ENCODE measurements around the gene ACCS.

The ACCS gene

DNA sequence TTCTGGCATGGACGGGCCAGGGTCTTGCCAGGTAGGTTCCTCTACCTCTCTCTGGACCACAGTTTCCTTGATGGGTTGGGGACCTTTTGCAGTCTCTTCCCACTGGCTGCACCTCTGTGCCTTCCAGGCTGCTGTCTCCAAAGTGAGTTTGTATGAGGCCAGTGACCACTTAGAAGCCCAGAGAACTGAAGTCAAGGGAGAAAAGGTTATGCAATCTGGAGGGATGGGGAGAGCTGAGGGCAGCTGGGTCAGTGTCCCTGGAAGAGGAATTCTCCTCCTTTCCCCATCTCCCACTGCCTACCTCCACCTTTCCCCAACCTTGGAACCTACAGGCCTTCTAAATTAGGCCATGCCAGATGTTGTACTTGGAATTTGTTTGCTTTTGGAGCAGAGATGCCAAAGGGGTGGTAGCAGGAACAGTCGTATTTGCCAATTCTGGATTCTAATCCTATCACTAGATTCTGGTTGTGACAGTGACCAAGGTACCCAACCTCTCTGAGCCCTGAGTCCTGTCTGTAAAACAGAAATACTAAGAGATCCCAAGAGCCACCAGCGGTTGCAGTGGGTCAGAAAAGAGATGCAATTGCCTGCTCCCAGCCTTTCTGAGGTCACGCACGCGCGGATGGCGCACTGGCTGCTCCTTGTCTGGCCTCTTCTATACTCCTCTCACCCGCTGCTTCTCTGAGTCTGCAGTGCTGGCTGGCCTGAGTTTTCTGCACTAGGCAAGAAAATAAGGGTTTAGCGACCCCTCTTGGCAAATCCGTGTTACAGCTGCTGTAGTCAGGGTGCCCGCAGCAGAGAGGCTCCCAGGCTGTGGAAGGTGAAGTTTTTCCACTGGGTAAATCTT, 29.0 kb upstream of the ACCS start:
- in situ Hi-C loops (cut with MboI; ENCODE audit: low pct_unique_long_range_greater_than_20kb, low sequenced_read_pairs, unreplicated experiment), result loop anchor here (10.0 kb wide), 1 partner anchor 152 kb away; the partner anchor contains the start of gene ALKBH3
- peak; percentile 47 for DNase-seq (ENCODE audit: low spot score)
- TF ChIP-seq, protein P1, sequence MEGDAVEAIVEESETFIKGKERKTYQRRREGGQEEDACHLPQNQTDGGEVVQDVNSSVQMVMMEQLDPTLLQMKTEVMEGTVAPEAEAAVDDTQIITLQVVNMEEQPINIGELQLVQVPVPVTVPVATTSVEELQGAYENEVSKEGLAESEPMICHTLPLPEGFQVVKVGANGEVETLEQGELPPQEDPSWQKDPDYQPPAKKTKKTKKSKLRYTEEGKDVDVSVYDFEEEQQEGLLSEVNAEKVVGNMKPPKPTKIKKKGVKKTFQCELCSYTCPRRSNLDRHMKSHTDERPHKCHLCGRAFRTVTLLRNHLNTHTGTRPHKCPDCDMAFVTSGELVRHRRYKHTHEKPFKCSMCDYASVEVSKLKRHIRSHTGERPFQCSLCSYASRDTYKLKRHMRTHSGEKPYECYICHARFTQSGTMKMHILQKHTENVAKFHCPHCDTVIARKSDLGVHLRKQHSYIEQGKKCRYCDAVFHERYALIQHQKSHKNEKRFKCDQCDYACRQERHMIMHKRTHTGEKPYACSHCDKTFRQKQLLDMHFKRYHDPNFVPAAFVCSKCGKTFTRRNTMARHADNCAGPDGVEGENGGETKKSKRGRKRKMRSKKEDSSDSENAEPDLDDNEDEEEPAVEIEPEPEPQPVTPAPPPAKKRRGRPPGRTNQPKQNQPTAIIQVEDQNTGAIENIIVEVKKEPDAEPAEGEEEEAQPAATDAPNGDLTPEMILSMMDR (IDR thresholded peaks at IDR 0.05; ENCODE audit: extremely low read depth, insufficient read depth, missing control alignments), result peak; percentile 80

DNA sequence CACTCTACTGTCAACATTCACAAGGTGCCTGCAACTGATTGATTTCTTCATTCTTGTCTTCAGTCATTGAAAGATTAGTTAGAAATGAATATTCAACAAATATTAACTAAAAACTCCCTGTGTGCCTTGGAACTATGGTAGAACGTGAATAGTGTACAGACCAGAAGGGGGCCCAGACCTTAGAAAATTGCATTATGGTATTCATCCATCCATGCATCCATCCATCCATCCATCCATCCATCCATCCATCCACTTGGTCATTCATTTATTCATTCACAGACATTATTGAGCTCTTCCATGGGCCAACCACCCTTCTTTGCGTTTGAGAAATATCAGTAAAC, 28.4 kb upstream of the ACCS start:
- in situ Hi-C loops (cut with MboI; ENCODE audit: low pct_unique_long_range_greater_than_20kb, low sequenced_read_pairs, unreplicated experiment), result loop anchor here (10.0 kb wide), 1 partner anchor 153 kb away; the partner anchor contains the start of gene ALKBH3
- TF ChIP-seq, protein P1 (IDR thresholded peaks at IDR 0.05; ENCODE audit: extremely low read depth, insufficient read depth, missing control alignments), result no peak
- DNase-seq (ENCODE audit: low spot score), result no peak

DNA sequence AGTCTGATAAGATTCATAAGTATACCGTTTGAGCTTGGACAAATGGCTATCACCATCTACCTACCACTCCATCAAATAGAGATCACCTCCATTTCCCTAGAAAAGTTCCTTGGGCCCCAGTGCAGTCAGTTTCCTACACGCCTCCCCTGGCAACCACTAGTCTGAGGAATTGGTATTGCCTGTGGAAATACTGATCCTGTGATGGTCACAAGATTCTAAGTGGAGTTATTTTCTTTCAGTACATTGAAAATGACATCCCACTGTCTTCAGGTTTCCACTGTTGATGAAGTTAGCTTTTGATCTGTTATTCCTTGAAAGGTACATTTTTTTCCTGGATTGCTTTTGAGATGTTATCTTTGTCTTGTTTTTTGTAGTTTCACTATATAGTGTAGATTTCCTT, 22.9 kb upstream of the ACCS start:
- in situ Hi-C loops (cut with MboI; ENCODE audit: low pct_unique_long_range_greater_than_20kb, low sequenced_read_pairs, unreplicated experiment), result no loop called here
- no peak for DNase-seq (ENCODE audit: low spot score)
- TF ChIP-seq, protein P1 (IDR thresholded peaks at IDR 0.05; ENCODE audit: extremely low read depth, insufficient read depth, missing control alignments), result no peak

DNA sequence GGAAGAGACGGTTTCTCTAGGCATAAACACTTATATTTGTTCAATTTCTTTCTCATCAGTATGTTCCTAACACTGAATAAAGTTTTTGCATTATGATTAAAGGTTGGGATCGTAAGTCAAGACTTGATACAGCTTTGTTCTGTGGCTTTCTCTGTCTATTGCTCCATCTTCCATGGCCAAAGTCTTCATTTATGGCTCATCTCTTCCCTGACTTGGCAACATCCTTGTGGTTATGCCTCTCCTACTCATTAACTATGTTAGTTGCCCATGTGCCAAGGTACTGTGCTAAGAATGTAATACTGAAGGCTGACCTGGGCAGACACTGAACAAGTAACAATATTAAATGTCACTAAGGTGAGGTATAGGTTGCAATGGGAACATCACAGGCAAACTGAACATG, 19.9 kb upstream of the ACCS start:
- in situ Hi-C loops (cut with MboI; ENCODE audit: low pct_unique_long_range_greater_than_20kb, low sequenced_read_pairs, unreplicated experiment), result no loop called here

DNA sequence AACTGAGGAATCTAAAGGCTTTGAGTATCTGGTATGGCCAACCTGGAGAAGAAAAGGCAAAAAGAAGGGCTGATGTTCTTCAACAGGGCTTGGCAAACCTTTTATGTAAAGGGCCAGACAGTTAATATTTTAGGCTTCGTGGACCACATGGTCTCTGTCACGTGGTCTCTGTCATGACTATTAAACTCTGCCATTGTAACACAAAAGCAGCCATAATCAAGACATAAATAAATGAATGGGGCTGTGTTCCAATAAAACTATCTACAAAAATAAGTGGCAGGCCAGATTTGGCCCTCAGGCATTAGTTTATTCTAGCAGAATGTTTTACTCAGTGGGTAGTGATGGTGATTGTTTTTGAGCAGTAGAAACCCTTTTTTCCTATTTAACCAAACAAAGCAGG, 18.8 kb upstream of the ACCS start:
- TF ChIP-seq, protein P1 (IDR thresholded peaks at IDR 0.05; ENCODE audit: extremely low read depth, insufficient read depth, missing control alignments), result no peak
- in situ Hi-C loops (cut with MboI; ENCODE audit: low pct_unique_long_range_greater_than_20kb, low sequenced_read_pairs, unreplicated experiment), result no loop called here
- DNase-seq (ENCODE audit: low spot score), result no peak

More for the DNA sequence above, 19.9 kb upstream of the ACCS start:
- DNase-seq (ENCODE audit: low spot score), result no peak
- TF ChIP-seq, protein P1 (IDR thresholded peaks at IDR 0.05; ENCODE audit: extremely low read depth, insufficient read depth, missing control alignments), result no peak

DNA sequence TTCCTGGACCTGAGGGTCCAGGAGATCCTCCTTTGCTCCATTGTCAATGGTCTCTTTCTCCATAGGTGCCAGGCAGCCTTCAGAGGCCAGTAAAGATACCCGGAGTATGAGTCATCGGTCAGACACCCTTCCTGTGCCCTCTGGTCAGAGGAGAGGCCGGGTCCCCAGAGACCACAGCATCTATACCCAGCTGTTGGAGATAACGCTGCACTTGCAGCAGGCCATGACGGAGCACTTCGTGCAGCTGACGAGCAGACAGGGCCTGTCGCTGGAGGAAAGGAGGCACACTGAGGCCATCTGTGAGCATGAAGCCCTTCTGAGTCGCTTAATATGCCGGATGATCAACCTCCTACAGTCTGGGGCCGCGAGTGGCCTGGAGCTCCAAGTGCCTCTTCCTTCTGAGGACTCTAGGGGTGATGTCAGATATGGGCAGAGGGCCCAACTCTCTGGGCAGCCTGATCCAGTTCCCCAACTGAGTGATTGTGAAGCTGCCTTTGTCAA, 18.1 kb upstream of the ACCS start, which contains the start of gene ACCSL:
ACCSL (plus strand) TSS at position 51 of the 501 bp plus-strand sequence; CDS start at position 107, 56 bp downstream.
- no peak for DNase-seq (ENCODE audit: low spot score)
- in situ Hi-C loops (cut with MboI; ENCODE audit: low pct_unique_long_range_greater_than_20kb, low sequenced_read_pairs, unreplicated experiment), result no loop called here
- TF ChIP-seq, protein P1 (IDR thresholded peaks at IDR 0.05; ENCODE audit: extremely low read depth, insufficient read depth, missing control alignments), result no peak
